Hypothalamus (tissue), 51 donors: ENCODE results near the gene CTDNEP1.

Experiments
- DNase-seq, 51 donors: peaks; one replicate each; lab custom pipeline; 2025; lab: John Stamatoyannopoulos, UW

CTDNEP1 gene

DNA sequence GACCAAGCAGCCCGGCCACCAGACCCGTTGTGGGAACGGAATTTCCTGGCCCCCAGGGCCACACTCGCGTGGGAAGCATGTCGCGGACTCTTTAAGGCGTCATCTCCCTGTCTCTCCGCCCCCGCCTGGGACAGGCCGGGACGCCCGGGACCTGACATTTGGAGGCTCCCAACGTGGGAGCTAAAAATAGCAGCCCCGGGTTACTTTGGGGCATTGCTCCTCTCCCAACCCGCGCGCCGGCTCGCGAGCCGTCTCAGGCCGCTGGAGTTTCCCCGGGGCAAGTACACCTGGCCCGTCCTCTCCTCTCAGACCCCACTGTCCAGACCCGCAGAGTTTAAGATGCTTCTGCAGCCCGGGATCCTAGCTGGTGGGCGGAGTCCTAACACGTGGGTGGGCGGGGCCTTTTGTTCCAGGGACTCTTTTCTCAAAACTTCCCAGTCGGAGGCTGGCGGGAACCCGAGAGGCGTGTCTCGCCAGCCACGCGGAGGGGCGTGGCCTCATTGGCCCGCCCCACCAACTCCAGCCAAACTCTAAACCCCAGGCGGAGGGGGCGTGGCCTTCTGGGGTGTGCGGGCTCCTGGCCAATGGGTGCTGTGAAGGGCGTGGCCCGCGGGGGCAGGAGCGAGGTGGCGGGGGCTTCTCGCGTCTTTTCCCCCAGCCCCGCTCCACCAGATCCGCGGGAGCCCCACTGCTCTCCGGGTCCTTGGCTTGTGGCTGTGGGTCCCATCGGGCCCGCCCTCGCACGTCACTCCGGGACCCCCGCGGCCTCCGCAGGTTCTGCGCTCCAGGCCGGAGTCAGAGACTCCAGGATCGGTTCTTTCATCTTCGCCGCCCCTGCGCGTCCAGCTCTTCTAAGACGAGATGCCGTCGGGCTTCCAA, 29.8 kb upstream of the CTDNEP1 start, which contains the start of gene SLC2A4:
SLC2A4 (plus strand) TSS at position 645 of the 879 bp plus-strand sequence; CDS start at position 862, 217 bp downstream.
- peak in 44 of 51 donors; percentile 9 to 84 (median 64) for DNase-seq

DNA sequence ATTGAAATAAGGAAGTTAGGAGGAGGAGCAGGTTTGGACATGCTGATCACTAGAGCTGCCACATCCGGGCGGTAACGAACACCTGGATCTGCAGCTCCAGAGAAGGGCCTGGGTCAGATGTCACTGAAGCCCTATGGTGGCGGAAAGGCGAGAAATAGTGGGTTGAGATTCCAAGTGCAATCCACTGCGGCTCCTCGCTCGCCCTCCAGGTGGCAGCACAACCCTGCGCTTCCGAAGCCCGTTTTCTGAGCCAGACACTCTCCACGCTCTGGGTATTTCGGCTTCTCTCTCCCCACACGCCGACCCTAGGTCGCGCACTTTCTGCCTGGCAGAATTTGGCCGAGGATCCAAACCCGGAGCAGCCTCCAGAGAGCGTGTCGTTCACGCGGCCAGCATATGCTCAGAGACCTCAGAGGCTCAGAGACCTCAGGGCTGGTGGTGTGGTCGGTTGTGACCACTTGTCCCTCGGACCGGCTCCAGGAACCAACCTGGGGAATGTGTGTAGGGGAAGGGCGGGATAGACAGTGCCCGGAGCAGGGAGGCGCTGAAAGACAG, 29.1 kb upstream of the CTDNEP1 start:
- DNase-seq, result peak in 48 of 51 donors; percentile 16 to 86 (median 64)

DNA sequence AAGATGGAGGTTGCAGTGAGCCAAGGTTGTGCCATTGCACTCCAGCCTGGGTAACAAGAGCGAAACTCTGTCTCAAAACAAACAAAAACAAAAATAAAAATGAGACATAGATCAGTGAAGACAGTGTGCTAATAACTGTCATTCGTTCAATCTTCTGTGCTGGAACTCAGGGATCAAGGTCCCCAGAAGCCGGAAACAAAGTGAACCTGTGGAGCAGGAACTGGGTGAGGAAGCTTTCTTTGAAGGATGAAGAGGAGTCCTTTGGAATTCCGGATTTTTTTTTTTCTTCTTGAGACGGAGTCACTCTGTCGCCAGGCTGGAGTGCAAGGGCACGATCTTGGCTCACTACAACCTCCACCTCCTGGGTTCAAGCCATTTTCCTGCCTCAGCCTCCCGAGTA, 27.9 kb upstream of the CTDNEP1 start:
- no peak for DNase-seq

DNA sequence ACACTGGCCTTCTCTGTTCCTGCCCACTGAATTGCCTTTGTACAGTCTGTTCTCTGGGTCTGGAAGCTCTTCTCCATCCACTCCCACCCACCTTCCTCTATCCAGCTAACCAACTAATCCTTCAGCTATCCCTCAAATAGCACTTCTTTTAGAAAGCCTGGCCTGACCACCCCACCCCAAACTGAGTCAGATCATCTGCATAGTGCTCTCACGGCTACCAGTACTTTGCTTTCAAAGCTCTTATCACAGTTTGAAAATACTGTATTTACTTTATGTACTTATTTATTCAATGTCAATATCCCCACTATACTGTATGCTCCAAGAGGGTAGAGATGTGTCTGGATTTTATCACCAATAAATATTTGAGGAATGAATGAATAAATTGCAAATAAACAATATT, 15.2 kb upstream of the CTDNEP1 start:
- no peak for DNase-seq

DNA sequence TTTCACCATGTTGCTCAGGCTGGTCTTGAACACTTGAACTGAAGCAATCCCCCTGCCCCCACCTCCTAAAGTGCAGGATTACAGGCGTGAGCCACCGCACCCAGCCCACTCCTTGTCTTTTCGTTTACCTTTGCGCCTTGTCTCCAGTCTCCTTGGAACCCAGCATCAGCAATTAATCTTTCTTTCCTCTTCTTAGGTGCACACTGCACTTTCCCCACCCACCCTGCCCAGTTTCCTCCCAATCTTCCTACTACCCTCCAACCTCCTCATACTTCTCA, 12.2 kb upstream of the CTDNEP1 start:
- no peak for DNase-seq

DNA sequence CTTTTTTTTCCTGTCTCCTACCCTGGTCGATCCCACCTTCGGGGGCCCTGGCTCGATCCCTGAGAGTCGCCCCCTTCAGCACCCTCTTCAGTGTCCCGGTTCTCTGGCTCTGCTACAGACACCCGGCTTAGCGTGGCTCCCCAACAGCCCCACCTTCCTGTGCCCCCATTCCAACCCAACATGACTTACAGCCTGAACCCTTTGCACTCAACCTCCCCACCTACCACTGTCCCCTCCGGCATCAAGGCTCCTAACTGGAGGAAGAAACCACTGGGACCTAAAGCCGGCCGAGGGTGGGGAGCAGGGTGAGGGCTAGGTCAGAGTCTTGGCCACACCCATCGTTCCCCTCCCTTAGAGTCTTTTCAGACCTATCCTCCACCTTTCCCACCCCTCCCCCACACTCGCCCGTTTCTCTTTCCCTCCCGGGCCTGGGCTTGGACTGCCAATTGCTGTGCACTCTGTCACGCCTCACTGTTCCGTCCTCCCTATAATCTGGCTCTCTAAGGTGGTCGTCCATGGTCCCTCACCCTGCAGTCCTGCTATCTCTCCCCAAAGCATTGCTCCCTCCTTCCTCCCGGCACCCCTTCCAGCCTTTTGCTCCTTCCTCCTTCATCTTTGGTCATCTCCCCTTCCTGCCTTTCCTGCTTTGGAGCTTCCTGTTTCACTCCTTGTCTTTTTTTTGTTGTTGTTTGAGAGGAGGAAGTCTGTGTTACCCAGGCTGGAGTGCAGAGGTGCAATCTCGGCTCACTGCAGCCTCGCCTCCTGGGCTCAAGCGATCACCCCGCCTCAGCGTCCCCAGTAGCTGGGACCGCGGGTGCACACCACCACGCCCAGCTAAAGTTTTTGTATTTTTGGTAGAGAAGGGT, 11.6 kb upstream of the CTDNEP1 start:
- no peak for DNase-seq

DNA sequence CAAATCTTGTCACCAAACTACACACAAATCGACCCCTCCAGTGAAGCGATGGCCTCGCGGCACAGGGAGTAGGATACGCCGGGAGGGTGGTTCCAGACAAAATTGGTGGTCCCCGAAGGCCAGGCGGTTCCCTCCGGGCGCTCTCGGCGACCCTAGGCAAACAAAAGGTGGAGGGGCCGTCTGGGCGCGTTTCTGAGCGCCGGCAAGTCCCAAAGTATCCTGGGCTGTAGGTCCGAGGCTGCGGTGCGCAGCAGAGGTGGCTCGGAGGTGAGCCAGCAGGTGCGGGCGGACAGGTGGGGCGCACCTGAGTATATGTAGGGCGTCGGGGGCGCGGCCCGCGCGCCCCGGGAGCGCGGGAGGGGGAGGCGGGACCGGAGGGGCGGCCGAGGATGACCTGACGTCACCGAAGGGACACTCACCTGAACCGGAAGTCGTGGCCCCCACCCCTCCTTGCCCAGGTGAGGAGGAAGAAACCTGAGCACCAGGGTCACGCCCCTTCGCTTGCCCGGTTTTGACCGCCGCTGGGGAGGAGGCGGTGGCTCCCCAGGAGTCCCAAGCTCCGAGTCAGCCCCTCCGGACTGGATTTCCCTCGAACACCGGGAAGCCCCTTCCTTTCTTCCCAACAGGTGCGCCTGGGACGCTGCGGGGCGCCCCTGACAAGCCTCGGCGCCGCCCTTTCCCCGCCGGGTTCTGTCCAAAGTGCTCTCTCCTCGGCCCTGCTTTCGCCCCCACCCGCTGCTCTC, 10.8 kb upstream of the CTDNEP1 start, which contains the start of gene CLDN7:
CLDN7 (minus strand) TSS at position 287 of the 743 bp plus-strand sequence. CDS start 435 bp downstream, outside the sequence.
- no peak for DNase-seq

DNA sequence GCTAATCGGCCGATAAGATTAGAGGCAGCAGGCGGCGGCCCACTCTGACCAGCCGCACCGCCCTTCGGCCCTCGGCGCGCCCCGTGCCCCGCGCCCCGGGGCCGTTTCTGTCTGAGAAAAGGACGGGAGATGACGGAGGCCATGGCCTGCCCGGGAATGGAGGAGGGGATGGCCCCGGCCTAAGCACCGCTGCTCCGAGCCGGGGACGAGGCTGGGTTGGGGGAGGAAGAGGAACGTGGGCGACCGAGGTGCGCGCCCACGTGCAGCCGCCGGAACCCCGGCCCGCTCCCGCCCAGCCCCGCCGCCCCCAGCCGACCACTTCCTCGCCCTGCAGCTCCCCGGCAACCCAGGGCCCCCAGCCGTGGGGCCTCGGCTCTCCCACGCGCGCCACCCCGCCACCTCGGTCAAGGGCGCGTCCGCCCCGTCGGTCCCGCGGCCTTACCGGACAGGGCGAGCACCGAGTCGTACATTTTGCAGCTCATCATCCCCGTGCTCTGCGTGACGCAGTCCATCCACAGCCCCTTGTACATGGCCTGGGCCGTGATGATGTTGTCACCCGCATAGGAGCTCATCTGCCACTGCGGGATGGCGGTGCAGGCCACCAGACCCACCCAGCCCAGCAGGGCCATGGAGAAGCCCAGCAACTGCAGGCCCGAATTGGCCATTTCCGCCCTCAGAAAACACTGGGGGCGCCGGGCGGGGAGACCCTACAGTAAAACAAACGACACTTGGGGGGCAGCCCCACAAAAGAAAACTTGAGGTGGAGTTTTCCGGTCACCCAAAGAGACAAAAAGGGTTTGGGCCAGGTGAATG, 10.1 kb upstream of the CTDNEP1 start:
- DNase-seq, result no peak

DNA sequence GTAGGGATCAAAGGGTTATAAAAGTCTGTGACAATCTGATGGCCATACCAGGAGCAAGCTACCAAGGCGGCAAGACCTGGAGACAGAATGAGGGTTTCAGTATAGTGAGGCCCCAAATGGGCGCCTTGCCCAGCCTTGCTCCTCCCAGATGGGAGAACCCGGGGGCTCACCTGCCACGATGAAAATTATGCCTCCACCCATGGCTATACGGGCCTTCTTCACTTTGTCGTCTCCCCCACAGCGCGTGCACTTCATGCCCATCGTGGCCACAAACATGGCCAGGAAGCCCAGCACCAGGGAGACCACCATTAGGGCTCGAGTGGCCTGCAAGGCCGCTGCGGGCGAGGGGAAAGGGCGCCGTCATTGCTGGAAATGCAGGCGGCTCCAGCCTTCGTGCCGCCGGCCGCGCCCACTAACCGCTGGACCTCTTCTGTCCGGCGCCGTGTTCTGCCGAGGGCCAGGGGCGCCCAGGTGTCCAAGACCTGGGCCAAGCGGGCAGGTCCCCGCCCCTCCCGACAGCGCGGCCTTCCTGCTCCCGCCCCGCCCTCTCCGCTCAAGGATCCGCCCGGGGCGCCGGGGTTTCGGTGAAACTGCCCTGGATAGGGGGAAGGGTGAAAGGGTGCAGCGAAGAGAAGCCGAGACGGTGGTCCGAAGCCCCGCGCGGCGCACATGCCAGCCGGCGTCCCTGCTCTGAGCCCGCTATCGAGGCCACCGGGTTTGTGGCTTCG, 9.3 kb upstream of the CTDNEP1 start:
- DNase-seq, result no peak

DNA sequence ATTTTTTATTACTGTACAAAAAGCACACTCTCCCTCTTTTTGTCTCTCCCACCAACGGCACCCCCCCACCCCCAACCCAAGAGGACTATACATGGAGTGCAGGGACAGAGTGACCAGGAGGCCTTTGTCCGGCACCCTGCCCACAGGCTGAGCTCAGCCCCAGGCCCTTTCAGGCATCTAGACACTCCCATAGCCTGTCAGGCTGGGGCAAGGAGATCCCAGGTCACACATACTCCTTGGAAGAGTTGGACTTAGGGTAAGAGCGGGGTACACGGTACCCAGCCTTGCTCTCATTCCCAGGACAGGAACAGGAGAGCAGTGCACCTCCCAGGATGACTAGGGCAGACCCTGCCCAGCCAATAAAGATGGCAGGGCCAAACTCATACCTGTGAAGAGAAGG, 8.6 kb upstream of the CTDNEP1 start:
- no peak for DNase-seq

DNA sequence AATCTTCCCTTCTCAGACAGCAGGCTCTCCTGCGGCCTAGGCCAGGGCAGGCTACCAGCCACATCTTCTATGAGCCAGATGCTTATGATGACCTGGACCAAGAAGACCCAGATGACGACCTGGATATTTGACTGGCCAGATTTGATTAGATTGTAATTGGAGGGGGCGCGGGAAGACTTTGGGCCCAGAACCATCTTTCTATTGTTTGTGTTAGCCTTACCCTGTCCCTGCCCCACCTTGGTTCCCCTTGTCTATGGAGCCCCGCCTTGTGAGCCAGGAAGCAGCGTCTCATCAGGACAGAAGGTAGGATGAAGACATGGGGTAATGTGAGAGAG, 8.0 kb upstream of the CTDNEP1 start:
- DNase-seq, result no peak

DNA sequence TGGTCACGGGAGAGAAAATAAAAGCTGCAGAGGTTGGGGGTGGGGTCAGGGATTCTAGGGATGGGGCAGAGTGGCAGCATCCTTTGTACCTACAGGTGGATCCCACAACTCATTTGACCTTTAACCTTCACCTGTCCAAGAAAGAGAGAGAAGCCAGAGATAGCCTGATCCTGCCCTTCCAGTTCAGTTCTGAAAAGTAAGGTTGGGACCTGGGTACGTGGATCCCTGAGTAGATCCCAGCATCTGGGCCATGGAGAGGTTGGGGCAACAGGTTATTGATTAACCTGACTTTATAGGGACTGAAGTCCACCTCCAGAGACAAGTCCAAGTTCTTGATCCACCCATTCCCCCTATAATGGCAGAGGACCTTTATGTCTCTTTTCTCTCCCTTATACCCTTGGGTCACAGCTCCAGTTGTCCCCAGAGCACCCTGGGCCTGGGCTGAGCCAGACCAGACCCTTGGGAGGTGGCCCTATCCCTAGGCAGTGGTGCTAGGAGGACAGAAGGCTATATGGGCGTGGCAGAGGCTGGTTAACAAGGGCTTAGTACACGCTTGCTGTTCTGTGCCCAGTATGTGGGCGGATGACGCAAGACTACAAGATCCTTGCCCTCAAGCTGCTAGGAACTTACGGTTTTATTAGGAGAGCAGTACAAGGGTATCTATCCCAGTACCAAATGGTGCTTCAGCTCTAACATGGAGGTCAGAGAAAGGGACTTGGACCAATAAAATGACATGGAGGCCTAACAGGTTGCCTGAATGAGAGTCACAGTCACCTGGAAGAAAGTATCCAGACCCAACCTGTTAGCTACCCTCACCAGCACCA, 7.4 kb upstream of the CTDNEP1 start:
- no peak for DNase-seq

DNA sequence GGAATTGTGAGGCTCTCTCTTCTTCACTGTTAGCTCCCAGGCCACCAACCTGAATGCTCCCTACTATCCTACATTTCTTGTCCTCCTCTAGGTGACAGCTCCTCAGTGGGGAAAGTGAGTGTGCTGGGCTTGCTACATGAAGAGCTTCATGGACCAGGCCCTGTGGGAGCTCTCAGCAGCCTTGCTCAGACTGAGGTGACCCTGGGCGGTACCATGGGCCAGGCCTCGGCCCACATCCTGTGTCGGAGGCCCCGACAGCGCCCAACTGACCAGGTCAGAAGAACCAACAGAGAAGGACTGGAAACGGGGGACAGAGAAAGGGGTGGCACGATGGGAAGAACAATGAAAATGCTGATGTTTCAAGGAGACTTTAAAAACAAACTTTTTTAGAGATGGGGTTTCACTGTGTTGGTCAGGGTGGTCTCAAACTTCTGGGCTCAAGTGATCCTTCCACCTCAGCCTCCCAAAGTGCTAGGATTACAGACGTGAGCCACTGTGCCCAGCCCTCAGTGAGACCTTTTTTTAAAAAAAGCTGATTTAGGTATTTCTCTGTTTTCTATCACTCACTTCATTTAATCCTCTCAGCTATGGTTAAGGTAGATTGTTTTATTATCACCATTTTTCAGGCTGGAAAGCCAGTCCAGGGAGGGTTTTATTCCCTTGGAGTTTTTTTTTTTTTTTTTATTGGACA, 5.4 kb upstream of the CTDNEP1 start:
- no peak for DNase-seq

DNA sequence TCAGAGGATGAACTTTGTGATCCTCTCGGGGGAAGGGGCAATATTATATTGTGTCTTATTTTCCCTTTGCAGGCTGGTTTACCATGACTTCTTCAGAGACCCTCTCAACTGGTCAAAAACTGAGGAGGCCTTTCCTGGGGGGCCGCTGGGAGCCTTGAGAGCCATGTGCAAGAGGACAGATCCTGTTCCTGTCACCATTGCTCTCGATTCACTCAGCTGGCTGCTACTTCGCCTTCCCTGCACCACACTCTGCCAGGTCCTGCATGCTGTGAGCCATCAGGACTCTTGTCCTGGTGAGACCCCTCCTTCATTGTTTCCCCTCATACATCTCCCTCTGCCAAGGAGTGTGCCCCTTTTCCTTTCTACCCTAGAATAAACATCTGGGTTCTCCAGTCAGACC, 3.0 kb upstream of the CTDNEP1 start:
- no peak for DNase-seq

DNA sequence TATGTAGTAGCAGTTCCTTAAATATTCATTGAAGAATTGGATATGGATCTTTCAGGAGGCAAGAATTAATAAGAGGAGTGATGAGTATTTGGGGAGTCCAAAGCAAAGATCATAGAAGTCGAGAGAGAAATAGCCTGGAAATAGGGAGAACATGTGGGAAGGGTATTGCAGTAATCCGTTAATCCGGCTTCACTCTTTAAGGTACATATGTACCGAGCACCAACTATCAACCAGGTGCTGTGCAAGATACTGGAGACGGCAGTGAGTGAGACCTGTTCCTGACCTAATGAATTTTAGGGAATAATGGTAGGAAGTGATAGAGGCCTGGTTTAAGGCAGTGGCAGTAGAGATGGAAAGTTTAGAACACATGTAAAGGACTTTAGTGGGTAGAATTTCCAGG, 1.5 kb upstream of the CTDNEP1 start:
- no peak for DNase-seq

DNA sequence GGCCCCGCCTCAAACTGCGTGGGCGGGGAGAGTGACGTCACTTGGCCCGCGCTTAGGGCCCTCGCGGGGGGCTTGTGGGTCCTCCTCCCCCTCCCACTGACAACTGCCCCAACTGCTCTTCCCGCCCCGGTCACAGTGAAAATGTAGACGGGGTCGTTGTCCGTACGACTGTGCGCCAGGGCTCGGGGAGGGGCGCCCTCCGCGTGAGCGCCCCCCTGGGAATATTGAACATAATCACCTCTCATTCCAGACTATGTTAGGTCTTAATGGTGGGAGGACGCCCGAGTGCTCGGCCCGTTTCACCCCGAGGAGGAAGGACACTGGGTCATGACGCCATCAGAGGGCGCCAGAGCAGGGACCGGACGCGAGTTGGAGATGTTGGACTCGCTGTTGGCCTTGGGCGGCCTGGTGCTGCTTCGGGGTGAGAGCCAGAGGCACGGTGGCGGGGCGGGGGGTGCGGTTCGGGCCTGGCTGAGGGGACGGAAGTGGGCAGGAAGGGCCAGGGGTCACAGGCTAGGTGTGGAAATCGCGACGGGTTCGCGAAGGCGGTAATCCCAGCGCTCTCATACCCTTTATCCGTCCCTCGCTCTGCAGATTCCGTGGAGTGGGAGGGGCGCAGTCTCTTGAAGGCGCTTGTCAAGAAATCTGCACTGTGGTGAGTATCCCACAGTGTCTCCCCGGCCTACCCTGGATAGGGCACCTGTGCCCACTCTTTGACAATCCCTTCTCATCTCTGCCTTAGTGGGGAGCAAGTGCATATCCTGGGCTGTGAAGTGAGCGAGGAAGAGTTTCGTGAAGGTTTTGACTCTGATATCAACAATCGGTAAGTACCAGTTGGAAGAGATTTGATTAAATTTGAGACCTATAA, 876 bp upstream of the CTDNEP1 start, which contains the start of gene ELP5:
ELP5 (plus strand) TSS at position 40 of the 868 bp plus-strand sequence; CDS start at position 376, 336 bp downstream.
- DNase-seq, result peak; percentile 71 to 96 (median 86)
